HEK293 (cell line): ENCODE results near the gene TMEM176A.

Source experiments
- CTCF ChIA-PET: fragments of 350-600 bp; formaldehyde crosslinking; extraction: SDS; loops from one replicate; lab custom pipeline; 2021; ENCODE audit warnings: antibody characterized with exemption; lab: Yijun Ruan, JAX
- POLR2A ChIA-PET: fragments of 300-600 bp; formaldehyde crosslinking; extraction: SDS; loops from one replicate; lab custom pipeline; 2020; ENCODE audit warnings: antibody characterized with exemption, inconsistent platforms; lab: Yijun Ruan, JAX
- H3K27ac ChIP-seq: fragments of 200-500 bp; sonication (Bioruptor generic); 2 replicates; pipeline ENCODE4 v1.5.1; 2014; ENCODE audit warnings: low read depth, low read length, control low read depth, inconsistent platforms; ENCODE audit errors: extremely low read depth
- H3K36me3 ChIP-seq, 2 experiments: fragments of 200-500 bp in 1 of 2; sonication (Bioruptor generic) in 1 of 2; 1 replicate in 1 of 2; 2 replicates in 1 of 2; pipeline ENCODE4 v1.5.1; 2014 to 2017; ENCODE audit warnings: inconsistent platforms in 2 of 2, low read length in 2 of 2; ENCODE audit not compliant: control insufficient read depth in 2 of 2, insufficient read depth in 1 of 2
- H3K4me1 ChIP-seq: fragments of 200-500 bp; sonication (Bioruptor generic); 2 replicates; pipeline ENCODE4 v1.5.1; 2014; ENCODE audit warnings: mild to moderate bottlenecking, low read length, inconsistent platforms; ENCODE audit not compliant: control insufficient read depth, insufficient read depth
- H3K4me3 ChIP-seq: 2 replicates; pipeline ENCODE4 v1.5.1; 2011; ENCODE audit warnings: low read depth, mild to moderate bottlenecking, control low read depth, low read length, moderate library complexity
- H3K9me3 ChIP-seq: fragments of 200-500 bp; sonication (Bioruptor generic); 2 replicates; pipeline ENCODE4 v1.5.1; 2014; ENCODE audit warnings: low read depth, low read length, inconsistent platforms; ENCODE audit not compliant: control insufficient read depth, insufficient read depth
- GLIS2 ChIP-seq: fragments of 450-650 bp; formaldehyde crosslinking; IDR thresholded peaks from 2 replicates; pipeline ENCODE4 v1.5.1; 2016; ENCODE audit warnings: missing biosample characterization, missing genetic modification characterization
- HOXC10 ChIP-seq: sonication (generic); formaldehyde crosslinking; IDR thresholded peaks from 2 replicates; pipeline ENCODE4 v1.8.1; 2023; ENCODE audit warnings: mild to moderate bottlenecking, missing genetic modification reagents
- KLF9 ChIP-seq: fragments of 450-650 bp; formaldehyde crosslinking; IDR thresholded peaks from 2 replicates; pipeline ENCODE4 v1.5.1; 2016; ENCODE audit warnings: missing biosample characterization, missing genetic modification characterization, low read depth
- MZF1 ChIP-seq: fragments of 450-650 bp; formaldehyde crosslinking; IDR thresholded peaks from 2 replicates; pipeline ENCODE4 v1.5.1; 2017; ENCODE audit warnings: missing biosample characterization, missing genetic modification characterization, borderline replicate concordance
- PRDM1 ChIP-seq: fragments of 450-650 bp; formaldehyde crosslinking; IDR thresholded peaks from 2 replicates; pipeline ENCODE4; 2016; ENCODE audit warnings: missing biosample characterization, missing genetic modification characterization
- SCRT2 ChIP-seq: fragments of 450-650 bp; formaldehyde crosslinking; IDR thresholded peaks from 2 replicates; pipeline ENCODE4 v1.5.1; 2016; ENCODE audit warnings: missing biosample characterization, missing genetic modification characterization
- TRIM28 ChIP-seq: IDR thresholded peaks from 2 replicates; pipeline ENCODE4 v1.6.1; 2011; ENCODE audit warnings: low read length, control low read depth, borderline replicate concordance
- YY2 ChIP-seq: fragments of 450-650 bp; formaldehyde crosslinking; IDR thresholded peaks from 2 replicates; pipeline ENCODE4 v1.5.1; 2016; ENCODE audit warnings: missing biosample characterization, missing genetic modification characterization
- ZBTB17 ChIP-seq: fragments of 450-650 bp; formaldehyde crosslinking; IDR thresholded peaks from 2 replicates; pipeline ENCODE4 v1.5.1; 2016; ENCODE audit warnings: missing biosample characterization, missing genetic modification characterization
- ZIC2 ChIP-seq: fragments of 450-650 bp; formaldehyde crosslinking; IDR thresholded peaks from 2 replicates; pipeline ENCODE4 v1.5.1; 2016; ENCODE audit warnings: missing biosample characterization, missing genetic modification characterization
- ZNF121 ChIP-seq: fragments of 450-650 bp; formaldehyde crosslinking; IDR thresholded peaks from 2 replicates; pipeline ENCODE4 v1.5.1; 2016; ENCODE audit warnings: missing biosample characterization, missing genetic modification characterization
- ZNF16 ChIP-seq: fragments of 450-650 bp; formaldehyde crosslinking; IDR thresholded peaks from 2 replicates; pipeline ENCODE4 v1.5.1; 2016; ENCODE audit warnings: low read depth, missing biosample characterization, missing genetic modification characterization
- ZNF19 ChIP-seq: fragments of 450-650 bp; formaldehyde crosslinking; IDR thresholded peaks from 2 replicates; pipeline ENCODE4; 2016; ENCODE audit warnings: missing biosample characterization, missing genetic modification characterization, low read depth
- ZNF214 ChIP-seq: fragments of 450-650 bp; formaldehyde crosslinking; IDR thresholded peaks from 2 replicates; pipeline ENCODE4 v1.5.1; 2017; ENCODE audit warnings: missing biosample characterization, mild to moderate bottlenecking, missing genetic modification characterization, borderline replicate concordance
- ZNF24 ChIP-seq: fragments of 450-650 bp; formaldehyde crosslinking; IDR thresholded peaks from 2 replicates; pipeline ENCODE4 v1.5.1; 2016; ENCODE audit warnings: missing biosample characterization, missing genetic modification characterization
- ZNF324 ChIP-seq: fragments of 450-650 bp; formaldehyde crosslinking; IDR thresholded peaks from 2 replicates; pipeline ENCODE4 v1.5.1; 2016; ENCODE audit warnings: missing biosample characterization, missing genetic modification characterization
- ZNF394 ChIP-seq: fragments of 450-650 bp; formaldehyde crosslinking; IDR thresholded peaks from 2 replicates; pipeline ENCODE4 v1.5.1; 2016; ENCODE audit warnings: missing biosample characterization, missing genetic modification characterization, mild to moderate bottlenecking, moderate library complexity, borderline replicate concordance
- ZNF530 ChIP-seq: fragments of 450-650 bp; formaldehyde crosslinking; IDR thresholded peaks from 2 replicates; pipeline ENCODE4 v1.5.1; 2016; ENCODE audit warnings: low read depth, missing biosample characterization, missing genetic modification characterization
- ZNF560 ChIP-seq: fragments of 450-650 bp; formaldehyde crosslinking; IDR thresholded peaks from 2 replicates; pipeline ENCODE4 v1.5.1; 2017; ENCODE audit warnings: missing biosample characterization, missing genetic modification characterization, borderline replicate concordance
- ZNF571 ChIP-seq: fragments of 450-650 bp; formaldehyde crosslinking; IDR thresholded peaks from 2 replicates; pipeline ENCODE4 v1.5.0; 2017; ENCODE audit warnings: missing biosample characterization, missing genetic modification characterization
- ZNF658 ChIP-seq: fragments of 450-650 bp; formaldehyde crosslinking; IDR thresholded peaks from 2 replicates; pipeline ENCODE4; 2016; ENCODE audit warnings: missing biosample characterization, missing genetic modification characterization
- TF ChIP-seq, protein P1 (sequence below): fragments of 450-650 bp; formaldehyde crosslinking; IDR thresholded peaks from 2 replicates; pipeline ENCODE4 v1.5.1; 2016; ENCODE audit warnings: missing biosample characterization, missing genetic modification characterization
- TF ChIP-seq, protein P2 (sequence below): sonication (generic); formaldehyde crosslinking; IDR thresholded peaks from 2 replicates; pipeline ENCODE4 v1.8.1; 2022; ENCODE audit warnings: mild to moderate bottlenecking, moderate library complexity, missing genetic modification reagents
- TF ChIP-seq, protein P3 (sequence below): fragments of 450-650 bp; formaldehyde crosslinking; IDR thresholded peaks from 2 replicates; pipeline ENCODE4 v1.5.1; 2016; ENCODE audit warnings: missing biosample characterization, missing genetic modification characterization
- TF ChIP-seq, protein P4 (sequence below): fragments of 450-650 bp; formaldehyde crosslinking; IDR thresholded peaks from 2 replicates; pipeline ENCODE4; 2016; ENCODE audit warnings: missing biosample characterization, missing genetic modification characterization
- TF ChIP-seq, protein P5 (sequence below): IDR thresholded peaks from 2 replicates; pipeline ENCODE4 v1.6.1; 2011; ENCODE audit warnings: mild to moderate bottlenecking, low read depth, low read length, borderline replicate concordance

TMEM176A gene

DNA sequence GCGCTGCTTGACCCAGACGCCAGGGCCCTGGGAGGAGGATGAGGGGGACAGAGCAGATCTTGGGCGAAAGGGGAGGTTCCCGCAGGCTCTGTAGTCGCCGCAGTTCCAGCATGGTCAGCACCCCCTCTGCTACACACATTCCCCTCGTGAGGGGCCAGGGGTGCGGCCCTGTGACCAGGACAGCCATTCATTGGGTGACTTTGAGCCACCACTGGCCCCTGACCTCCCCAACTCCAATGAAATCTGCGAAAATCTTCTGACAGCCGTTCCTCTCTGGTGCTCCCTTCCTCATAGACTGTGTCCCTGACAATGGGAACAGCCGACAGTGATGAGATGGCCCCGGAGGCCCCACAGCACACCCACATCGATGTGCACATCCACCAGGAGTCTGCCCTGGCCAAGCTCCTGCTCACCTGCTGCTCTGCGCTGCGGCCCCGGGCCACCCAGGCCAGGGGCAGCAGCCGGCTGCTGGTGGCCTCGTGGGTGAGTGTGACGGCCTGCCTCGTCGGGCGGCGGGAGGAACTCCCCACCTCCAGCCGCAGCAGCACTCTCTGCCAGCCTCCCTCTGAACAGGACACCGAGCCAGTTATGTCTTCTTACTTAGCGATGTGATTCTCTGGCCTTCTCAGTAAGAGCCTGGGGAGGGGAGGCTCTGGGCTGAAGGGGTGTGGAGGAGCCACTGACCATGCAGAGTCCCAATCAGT lies 825 bp downstream of the TMEM176A start:
- Histone ChIP-seq H3K36me3 (no peaks in the 10 kb centered on the region), H3K4me3 (no peak overlapping the region), H3K9me3 (no peaks in the 10 kb centered on the region), H3K27ac (no peak overlapping the region), H3K4me1 (no peaks in the 10 kb centered on the region)
- ChIA-PET POLR2A (no interaction called here), CTCF (no interaction called here)
- no peak for TF ChIP-seq HOXC10 (CRISPR knock-in tag)
- TF ChIP-seq, protein P1, sequence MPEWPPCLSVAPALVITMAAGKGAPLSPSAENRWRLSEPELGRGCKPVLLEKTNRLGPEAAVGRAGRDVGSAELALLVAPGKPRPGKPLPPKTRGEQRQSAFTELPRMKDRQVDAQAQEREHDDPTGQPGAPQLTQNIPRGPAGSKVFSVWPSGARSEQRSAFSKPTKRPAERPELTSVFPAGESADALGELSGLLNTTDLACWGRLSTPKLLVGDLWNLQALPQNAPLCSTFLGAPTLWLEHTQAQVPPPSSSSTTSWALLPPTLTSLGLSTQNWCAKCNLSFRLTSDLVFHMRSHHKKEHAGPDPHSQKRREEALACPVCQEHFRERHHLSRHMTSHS: no peak
- no peak for TF ChIP-seq ZIC2 (tag by site-specific recombination)
- no peak for TF ChIP-seq ZNF658 (tag by site-specific recombination)
- no peak for TF ChIP-seq ZNF121
- TF ChIP-seq TRIM28: no peak
- TF ChIP-seq, protein P2, sequence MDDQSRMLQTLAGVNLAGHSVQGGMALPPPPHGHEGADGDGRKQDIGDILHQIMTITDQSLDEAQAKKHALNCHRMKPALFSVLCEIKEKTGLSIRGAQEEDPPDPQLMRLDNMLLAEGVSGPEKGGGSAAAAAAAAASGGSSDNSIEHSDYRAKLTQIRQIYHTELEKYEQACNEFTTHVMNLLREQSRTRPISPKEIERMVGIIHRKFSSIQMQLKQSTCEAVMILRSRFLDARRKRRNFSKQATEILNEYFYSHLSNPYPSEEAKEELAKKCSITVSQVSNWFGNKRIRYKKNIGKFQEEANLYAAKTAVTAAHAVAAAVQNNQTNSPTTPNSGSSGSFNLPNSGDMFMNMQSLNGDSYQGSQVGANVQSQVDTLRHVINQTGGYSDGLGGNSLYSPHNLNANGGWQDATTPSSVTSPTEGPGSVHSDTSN: no peak
- TF ChIP-seq ZNF16 (tag by site-specific recombination): no peak
- no peak for TF ChIP-seq ZNF530
- no peak for TF ChIP-seq MZF1 (tag by site-specific recombination)
- TF ChIP-seq, protein P3, sequence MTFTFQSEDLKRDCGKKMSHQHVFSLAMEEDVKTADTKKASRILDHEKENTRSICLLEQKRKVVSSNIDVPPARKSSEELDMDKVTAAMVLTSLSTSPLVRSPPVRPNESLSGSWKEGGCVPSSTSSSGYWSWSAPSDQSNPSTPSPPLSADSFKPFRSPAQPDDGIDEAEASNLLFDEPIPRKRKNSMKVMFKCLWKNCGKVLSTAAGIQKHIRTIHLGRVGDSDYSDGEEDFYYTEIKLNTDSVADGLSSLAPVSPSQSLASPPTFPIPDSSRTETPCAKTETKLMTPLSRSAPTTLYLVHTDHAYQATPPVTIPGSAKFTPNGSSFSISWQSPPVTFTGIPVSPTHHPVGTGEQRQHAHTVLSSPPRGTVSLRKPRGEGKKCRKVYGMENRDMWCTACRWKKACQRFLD (tag by site-specific recombination): no peak
- TF ChIP-seq GLIS2: no peak
- TF ChIP-seq ZNF24 (tag by site-specific recombination): no peak
- no peak for TF ChIP-seq ZNF571 (tag by site-specific recombination)
- no peak for TF ChIP-seq KLF9
- TF ChIP-seq ZNF394: no peak
- no peak for TF ChIP-seq PRDM1

- POLR2A ChIA-PET: no interaction called here
- Histone ChIP-seq H3K4me3 (no peak overlapping the region), H3K36me3 (no peaks in the 10 kb centered on the region), H3K27ac (no peak overlapping the region), H3K9me3 (no peaks in the 10 kb centered on the region), H3K4me1 (no peaks in the 10 kb centered on the region)
- CTCF ChIA-PET: interaction anchor here (0.6 kb wide), 2 partner anchors 11 to 14 kb away, joined by 3 to 4 read pairs; no protein-coding TSS in a partner anchor
- TF ChIP-seq ZNF571 (tag by site-specific recombination) (no peak), ZNF16 (tag by site-specific recombination) (no peak), YY2 (tag by site-specific recombination) (no peak), ZNF19 (tag by site-specific recombination) (no peak), SCRT2 (tag by site-specific recombination) (no peak), ZBTB17 (tag by site-specific recombination) (no peak), ZNF324 (tag by site-specific recombination) (no peak), ZNF560 (tag by site-specific recombination) (no peak), ZNF214 (no peak)
- TF ChIP-seq, protein P4, sequence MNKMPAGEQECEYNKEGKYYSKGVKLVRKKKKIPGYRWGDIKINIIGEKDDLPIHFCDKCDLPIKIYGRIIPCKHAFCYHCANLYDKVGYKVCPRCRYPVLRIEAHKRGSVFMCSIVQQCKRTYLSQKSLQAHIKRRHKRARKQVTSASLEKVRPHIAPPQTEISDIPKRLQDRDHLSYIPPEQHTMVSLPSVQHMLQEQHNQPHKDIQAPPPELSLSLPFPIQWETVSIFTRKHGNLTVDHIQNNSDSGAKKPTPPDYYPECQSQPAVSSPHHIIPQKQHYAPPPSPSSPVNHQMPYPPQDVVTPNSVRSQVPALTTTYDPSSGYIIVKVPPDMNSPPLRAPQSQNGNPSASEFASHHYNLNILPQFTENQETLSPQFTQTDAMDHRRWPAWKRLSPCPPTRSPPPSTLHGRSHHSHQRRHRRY (tag by site-specific recombination): no peak
- TF ChIP-seq, protein P5, sequence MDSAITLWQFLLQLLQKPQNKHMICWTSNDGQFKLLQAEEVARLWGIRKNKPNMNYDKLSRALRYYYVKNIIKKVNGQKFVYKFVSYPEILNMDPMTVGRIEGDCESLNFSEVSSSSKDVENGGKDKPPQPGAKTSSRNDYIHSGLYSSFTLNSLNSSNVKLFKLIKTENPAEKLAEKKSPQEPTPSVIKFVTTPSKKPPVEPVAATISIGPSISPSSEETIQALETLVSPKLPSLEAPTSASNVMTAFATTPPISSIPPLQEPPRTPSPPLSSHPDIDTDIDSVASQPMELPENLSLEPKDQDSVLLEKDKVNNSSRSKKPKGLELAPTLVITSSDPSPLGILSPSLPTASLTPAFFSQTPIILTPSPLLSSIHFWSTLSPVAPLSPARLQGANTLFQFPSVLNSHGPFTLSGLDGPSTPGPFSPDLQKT: no peak
Observed at GRCh38 chr7:150801946-150802771, 1.6 kb downstream of the TMEM176A start.
